HL-60 (cell line): ENCODE data around the gene HMCN2.

Experiments
- CTCF ChIP-seq: IDR thresholded peaks from one replicate; pipeline ENCODE4 v1.5.1; 2011; ENCODE audit warnings: low read length, control low read depth, inconsistent platforms; ENCODE audit not compliant: insufficient read depth
- REST ChIP-seq: IDR thresholded peaks from 2 replicates; pipeline ENCODE4 v1.6.1; 2012; ENCODE audit warnings: low read depth; ENCODE audit not compliant: insufficient replicate concordance

- TF ChIP-seq CTCF (no peak), REST (no peak)
Measured at GRCh38 chr9:130259044-130259443, 6.5 kb upstream of the HMCN2 start.
